ENCODE data around the gene CDC34.

Gene CDC34

DNA sequence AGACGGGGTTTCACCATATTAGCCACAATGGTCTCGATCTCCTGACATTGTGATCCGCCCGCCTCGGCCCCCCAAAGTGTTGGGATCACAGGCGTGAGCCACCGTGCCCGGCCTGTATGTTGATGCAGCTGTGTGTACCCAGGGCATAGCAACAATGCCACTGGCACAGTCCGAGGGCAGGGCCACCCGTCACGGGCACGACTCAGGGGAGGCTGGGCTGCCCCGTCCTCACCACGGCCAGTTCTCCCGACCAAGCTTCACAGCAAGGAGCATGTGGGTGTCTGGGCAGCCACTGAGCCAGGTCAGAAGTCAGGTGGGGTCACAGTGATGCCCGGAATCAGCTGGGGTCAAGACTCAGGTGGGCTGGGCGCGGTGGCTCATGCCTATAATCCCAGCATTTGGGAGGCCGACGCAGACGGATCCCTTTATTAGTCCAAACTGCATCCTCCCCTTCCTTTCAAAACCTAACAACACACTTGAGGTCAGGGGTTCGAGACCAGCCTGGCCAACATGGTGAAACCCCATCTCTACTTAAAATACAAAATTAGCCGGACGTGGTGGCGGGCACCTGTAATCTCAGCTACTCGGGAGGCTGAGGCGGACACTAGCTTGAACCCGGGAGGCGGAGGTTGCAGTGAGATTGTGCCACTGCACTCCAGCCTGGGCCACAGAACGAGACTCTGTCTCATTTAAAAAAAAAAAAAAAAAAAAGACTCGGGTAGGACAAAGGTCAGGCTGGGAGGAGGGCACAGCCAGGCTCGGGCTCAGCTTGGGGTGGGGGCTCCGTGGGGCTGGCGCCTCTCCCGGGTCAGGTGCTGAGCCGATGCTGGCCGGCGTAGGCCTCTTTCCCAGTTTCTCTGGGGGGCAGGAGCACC, 1.2 kb upstream of the CDC34 start:
- Histone ChIP-seq H2AK5ac (ENCODE audit: low read length, severe bottlenecking) (no peak overlapping the region), H3K4me3 (ENCODE audit: insufficient read depth in 1 of 2, low read depth in 1 of 2, low read length in 2 of 2) (peak overlapping the region; percentile 85 to 88), H3K4me2 (ENCODE audit: low read length, poor library complexity, severe bottlenecking) (peak overlapping the region; percentile 83), H4K91ac (ENCODE audit: low read length) (peak overlapping the region; percentile 55), H2BK12ac (ENCODE audit: low read length in 2 of 2) (peak overlapping the region; percentile 2 to 98), H3K14ac (ENCODE audit: low read length in 2 of 2) (peak overlapping the region in 1 of 2 experiments; percentile 88), H2BK15ac (ENCODE audit: low read depth, poor library complexity, severe bottlenecking) (no peak overlapping the region), H3K9me3 (ENCODE audit: control insufficient read depth, low read length) (no peaks in the 10 kb centered on the region), H2BK120ac (ENCODE audit: low read depth, low read length) (no peak overlapping the region), H3K23ac (ENCODE audit: low read length in 2 of 2) (peak overlapping the region in 1 of 2 experiments; percentile 89), H2AFZ (ENCODE audit: low read depth, low read length) (peak overlapping the region; percentile 56), H3K4me1 (ENCODE audit: control insufficient read depth, insufficient read depth, low read depth, low read length) (peaks cover 28% of the 10 kb centered on the region), H3K9ac (ENCODE audit: low read length) (peak overlapping the region; percentile 83), H3K27ac (ENCODE audit: low read length, poor library complexity, severe bottlenecking) (no peak overlapping the region), H3K4ac (ENCODE audit: low read depth in 1 of 2, low read length in 2 of 2) (peak overlapping the region in 1 of 2 experiments; percentile 84), H3K18ac (ENCODE audit: low read depth in 1 of 2, low read length in 2 of 2) (peak overlapping the region in 1 of 2 experiments; percentile 57), H3K79me1 (replicated peaks; ENCODE audit: low read length, poor library complexity, severe bottlenecking) (no peaks in the 10 kb centered on the region), H3K27me3 (ENCODE audit: control insufficient read depth in 1 of 2, insufficient read depth in 1 of 2, low read length in 2 of 2) (peaks cover 0 to 9% of the 10 kb centered on the region in 2 experiments), H3K36me3 (ENCODE audit: control insufficient read depth in 1 of 2, insufficient read depth in 2 of 2, low read depth in 1 of 2, low read length in 2 of 2) (peaks cover 0 to 13% of the 10 kb centered on the region in 2 experiments), H4K8ac (ENCODE audit: low read length) (peak overlapping the region; percentile 95), H2BK5ac (ENCODE audit: low read depth, low read length, poor library complexity, severe bottlenecking) (no peak overlapping the region)
- 73% methylated on average over 38 of the region's 38 CpGs for WGBS
- DNase-seq: no peak

GRCh38 chr19:531009-531752, 379 bp upstream of the CDC34 start:
- Histone ChIP-seq H3K79me1 (replicated peaks; ENCODE audit: low read length, poor library complexity, severe bottlenecking) (no peaks in the 10 kb centered on the region), H2BK12ac (ENCODE audit: low read length in 2 of 2) (peak overlapping the region in 1 of 2 experiments; percentile 76), H3K27me3 (ENCODE audit: control insufficient read depth in 1 of 2, insufficient read depth in 1 of 2, low read length in 2 of 2) (peaks cover 0 to 3% of the 10 kb centered on the region in 2 experiments), H4K91ac (ENCODE audit: low read length) (peak overlapping the region; percentile 95), H2AK5ac (ENCODE audit: low read length, severe bottlenecking) (no peak overlapping the region), H3K36me3 (ENCODE audit: control insufficient read depth in 1 of 2, insufficient read depth in 2 of 2, low read depth in 1 of 2, low read length in 2 of 2) (peaks cover 2 to 21% of the 10 kb centered on the region in 2 experiments), H2BK120ac (ENCODE audit: low read depth, low read length) (peak overlapping the region; percentile 67), H3K14ac (ENCODE audit: low read length in 2 of 2) (peak overlapping the region in 1 of 2 experiments; percentile 45), H3K4me2 (ENCODE audit: low read length, poor library complexity, severe bottlenecking) (peak overlapping the region; percentile 83), H3K4me1 (ENCODE audit: control insufficient read depth, insufficient read depth, low read depth, low read length) (peaks cover 36% of the 10 kb centered on the region), H2AFZ (ENCODE audit: low read depth, low read length) (peak overlapping the region; percentile 56), H4K8ac (ENCODE audit: low read length) (peak overlapping the region; percentile 95), H3K18ac (ENCODE audit: low read depth in 1 of 2, low read length in 2 of 2) (peak overlapping the region; percentile 93 to 95), H2BK5ac (ENCODE audit: low read depth, low read length, poor library complexity, severe bottlenecking) (peak overlapping the region; percentile 91), H3K9me3 (ENCODE audit: control insufficient read depth, low read length) (no peaks in the 10 kb centered on the region), H2BK15ac (ENCODE audit: low read depth, poor library complexity, severe bottlenecking) (peak overlapping the region; percentile 94), H3K9ac (ENCODE audit: low read length) (peak overlapping the region; percentile 83), H3K23ac (ENCODE audit: low read length in 2 of 2) (peak overlapping the region in 1 of 2 experiments; percentile 11), H3K27ac (ENCODE audit: low read length, poor library complexity, severe bottlenecking) (no peak overlapping the region), H3K4me3 (ENCODE audit: insufficient read depth in 1 of 2, low read depth in 1 of 2, low read length in 2 of 2) (peak overlapping the region; percentile 85 to 88), H3K4ac (ENCODE audit: low read depth in 1 of 2, low read length in 2 of 2) (peak overlapping the region; percentile 78 to 95)
- DNase-seq: peak; percentile 80
- whole genome bisulfite sequencing: under 1% methylated on average over 54 of the region's 103 CpGs

DNA sequence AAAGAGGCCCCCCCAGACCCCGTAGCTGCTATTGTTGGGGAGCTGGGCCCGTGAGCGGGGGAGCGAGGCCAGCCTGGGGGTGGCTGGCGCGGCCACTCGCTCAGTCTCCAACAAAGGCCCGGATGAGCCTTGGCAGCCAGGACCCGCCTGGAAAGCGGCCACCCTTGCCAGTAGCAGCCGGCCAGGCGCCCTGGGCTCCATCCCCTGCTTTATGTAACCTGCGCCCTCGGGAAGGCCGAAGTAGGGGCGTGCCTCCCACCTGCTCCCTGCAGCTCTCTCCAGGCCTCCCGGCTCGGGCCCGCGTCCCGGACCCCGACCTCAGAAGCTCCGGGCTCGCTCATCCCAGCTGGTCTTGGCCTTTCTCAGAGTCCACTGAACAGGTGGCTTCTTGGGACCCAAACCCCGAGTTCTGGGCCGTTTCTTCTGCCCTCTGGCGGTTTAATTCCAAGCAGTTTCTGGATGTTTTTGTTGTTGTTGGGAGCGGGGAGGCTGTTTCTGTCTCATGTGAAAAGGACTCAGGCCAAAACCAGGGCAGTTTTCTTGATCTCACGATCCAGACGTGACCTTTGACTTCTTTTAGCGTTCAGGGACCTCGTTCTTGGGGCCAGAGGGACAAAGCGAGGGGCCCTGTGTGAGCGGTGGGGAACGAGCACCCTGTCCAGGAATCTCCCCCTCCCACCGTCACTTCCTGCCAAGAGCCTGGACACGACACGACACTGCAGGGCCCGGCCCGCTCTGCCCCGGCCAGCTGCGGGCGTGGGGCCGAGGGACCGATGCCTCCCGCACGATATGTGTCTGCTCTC, 1.2 kb downstream of the CDC34 start:
- Histone ChIP-seq H2AK5ac (ENCODE audit: low read length, severe bottlenecking) (peak overlapping the region; percentile 41), H3K9me3 (ENCODE audit: control insufficient read depth, low read length) (no peaks in the 10 kb centered on the region), H2BK15ac (ENCODE audit: low read depth, poor library complexity, severe bottlenecking) (peak overlapping the region; percentile 73), H2BK120ac (ENCODE audit: low read depth, low read length) (peak overlapping the region; percentile 54), H3K27ac (ENCODE audit: low read length, poor library complexity, severe bottlenecking) (peak overlapping the region; percentile 88), H3K9ac (ENCODE audit: low read length) (peak overlapping the region; percentile 91), H2AFZ (ENCODE audit: low read depth, low read length) (no peak overlapping the region), H3K23ac (ENCODE audit: low read length in 2 of 2) (peak overlapping the region; percentile 93 to 99), H3K4me1 (ENCODE audit: control insufficient read depth, insufficient read depth, low read depth, low read length) (peaks cover 37% of the 10 kb centered on the region), H3K4ac (ENCODE audit: low read depth in 1 of 2, low read length in 2 of 2) (peak overlapping the region; percentile 67 to 81), H3K79me1 (replicated peaks; ENCODE audit: low read length, poor library complexity, severe bottlenecking) (peaks cover 7% of the 10 kb centered on the region), H3K18ac (ENCODE audit: low read depth in 1 of 2, low read length in 2 of 2) (peak overlapping the region; percentile 78 to 93), H2BK12ac (ENCODE audit: low read length in 2 of 2) (peak overlapping the region in 1 of 2 experiments; percentile 68), H3K14ac (ENCODE audit: low read length in 2 of 2) (peak overlapping the region; percentile 44 to 81), H3K4me2 (ENCODE audit: low read length, poor library complexity, severe bottlenecking) (peak overlapping the region; percentile 97), H2BK5ac (ENCODE audit: low read depth, low read length, poor library complexity, severe bottlenecking) (no peak overlapping the region), H3K4me3 (ENCODE audit: insufficient read depth in 1 of 2, low read depth in 1 of 2, low read length in 2 of 2) (peak overlapping the region; percentile 83 to 89), H3K27me3 (ENCODE audit: control insufficient read depth in 1 of 2, insufficient read depth in 1 of 2, low read length in 2 of 2) (no peaks in the 10 kb centered on the region), H4K91ac (ENCODE audit: low read length) (peak overlapping the region; percentile 52), H3K36me3 (ENCODE audit: control insufficient read depth in 1 of 2, insufficient read depth in 2 of 2, low read depth in 1 of 2, low read length in 2 of 2) (peaks cover 15 to 37% of the 10 kb centered on the region in 2 experiments), H4K8ac (ENCODE audit: low read length) (peak overlapping the region; percentile 42)
- peak; percentile 86 for DNase-seq
- 1% methylated on average over 47 of the region's 47 CpGs for WGBS
